Measurements from ENCODE around the gene HCN2. TPM values are rescaled to one million over a fixed set of nuclear protein-coding genes. Genes with fewer than 3 reads are reported as not detected.
A peak's percentile ranks its signal among the peaks of the same experiment; 100 is the strongest.

Gene HCN2
- total RNA-seq, 1 donor from 2014 or later, result 0.52 TPM

DNA sequence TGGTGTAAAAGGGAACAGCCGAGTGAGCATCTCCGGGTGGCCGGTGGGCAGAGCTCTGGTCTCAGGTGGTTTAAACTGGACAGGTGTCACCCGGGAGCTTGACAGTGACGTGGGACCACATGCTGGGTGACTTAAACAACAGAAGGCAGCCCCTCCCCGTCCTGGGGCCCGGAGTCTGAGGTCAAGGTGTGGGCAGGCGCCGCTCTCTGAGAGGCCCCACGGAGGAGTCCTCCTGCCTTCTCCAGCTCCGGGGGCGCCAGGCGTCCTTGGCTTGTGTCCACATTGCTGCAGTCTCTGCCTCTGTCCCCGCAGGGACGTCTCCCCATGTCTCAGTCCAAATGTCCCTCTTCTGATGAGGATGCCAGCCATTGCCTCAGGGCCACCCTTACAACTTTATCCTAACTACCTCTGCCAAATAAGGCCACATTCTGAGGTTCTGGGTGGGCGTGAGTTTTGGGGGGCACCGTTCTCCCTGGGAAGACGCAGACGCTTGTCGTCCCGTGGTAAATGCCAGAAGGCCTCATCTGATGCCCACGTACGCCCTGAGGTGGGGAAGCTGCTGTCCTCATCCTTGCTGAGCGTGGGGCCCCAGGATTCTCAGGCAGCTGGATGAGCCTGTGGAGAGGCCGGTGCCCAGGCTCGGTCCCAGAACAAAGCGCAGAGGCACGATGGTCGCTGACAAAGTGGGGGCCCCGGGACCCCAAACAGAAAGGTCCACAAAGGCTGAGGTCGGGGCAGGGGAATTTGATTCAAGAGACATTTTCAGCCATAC is 32.9 kb upstream of the HCN2 start:
- Histone ChIP-seq H3K27me3 (no peaks in the 10 kb centered on the region), H3K27ac (peak overlapping the region; percentile 60), H3K36me3 (no peaks in the 10 kb centered on the region), H3K9me3 (no peaks in the 10 kb centered on the region), H3K4me1 (peaks cover 10% of the 10 kb centered on the region), H3K4me3 (no peak overlapping the region)
- TF ChIP-seq, protein P1, sequence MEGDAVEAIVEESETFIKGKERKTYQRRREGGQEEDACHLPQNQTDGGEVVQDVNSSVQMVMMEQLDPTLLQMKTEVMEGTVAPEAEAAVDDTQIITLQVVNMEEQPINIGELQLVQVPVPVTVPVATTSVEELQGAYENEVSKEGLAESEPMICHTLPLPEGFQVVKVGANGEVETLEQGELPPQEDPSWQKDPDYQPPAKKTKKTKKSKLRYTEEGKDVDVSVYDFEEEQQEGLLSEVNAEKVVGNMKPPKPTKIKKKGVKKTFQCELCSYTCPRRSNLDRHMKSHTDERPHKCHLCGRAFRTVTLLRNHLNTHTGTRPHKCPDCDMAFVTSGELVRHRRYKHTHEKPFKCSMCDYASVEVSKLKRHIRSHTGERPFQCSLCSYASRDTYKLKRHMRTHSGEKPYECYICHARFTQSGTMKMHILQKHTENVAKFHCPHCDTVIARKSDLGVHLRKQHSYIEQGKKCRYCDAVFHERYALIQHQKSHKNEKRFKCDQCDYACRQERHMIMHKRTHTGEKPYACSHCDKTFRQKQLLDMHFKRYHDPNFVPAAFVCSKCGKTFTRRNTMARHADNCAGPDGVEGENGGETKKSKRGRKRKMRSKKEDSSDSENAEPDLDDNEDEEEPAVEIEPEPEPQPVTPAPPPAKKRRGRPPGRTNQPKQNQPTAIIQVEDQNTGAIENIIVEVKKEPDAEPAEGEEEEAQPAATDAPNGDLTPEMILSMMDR (IDR thresholded peaks at IDR 0.05), result no peak
- no peak for DNase-seq
- intact Hi-C loops (cut with DNase I), result no loop called here
- no peak for ATAC-seq

GRCh38 chr19:558770-559439 is 30.8 kb upstream of the HCN2 start:
- Histone ChIP-seq H3K36me3 (no peaks in the 10 kb centered on the region), H3K27ac (no peak overlapping the region), H3K4me1 (peaks cover 10% of the 10 kb centered on the region), H3K9me3 (no peaks in the 10 kb centered on the region), H3K4me3 (no peak overlapping the region), H3K27me3 (no peaks in the 10 kb centered on the region)
- TF ChIP-seq, protein P1 (IDR thresholded peaks at IDR 0.05), result no peak
- DNase-seq (peak; percentile 67), ATAC-seq (peak; percentile 2)
- intact Hi-C loops (cut with DNase I), result no loop called here

GRCh38 chr19:560121-560520 is 29.6 kb upstream of the HCN2 start:
- no peaks in the 10 kb centered on the region for H3K27me3 ChIP-seq
- no peak overlapping the region for H3K4me3 ChIP-seq
- H3K9me3 ChIP-seq, result no peaks in the 10 kb centered on the region
- intact Hi-C loops (cut with DNase I), result no loop called here
- DNase-seq (no peak), ATAC-seq (no peak)
- peaks cover 10% of the 10 kb centered on the region for H3K4me1 ChIP-seq
- no peaks in the 10 kb centered on the region for H3K36me3 ChIP-seq
- H3K27ac ChIP-seq, result no peak overlapping the region
- TF ChIP-seq, protein P1 (IDR thresholded peaks at IDR 0.05), result no peak

GRCh38 chr19:566403-566802 is 23.3 kb upstream of the HCN2 start:
- H3K27ac ChIP-seq, result no peak overlapping the region
- ATAC-seq, result peak; percentile 75
- H3K9me3 ChIP-seq, result no peaks in the 10 kb centered on the region
- DNase-seq, result peak; percentile 64
- H3K4me1 ChIP-seq, result peaks cover 6% of the 10 kb centered on the region
- H3K4me3 ChIP-seq, result no peak overlapping the region
- no peaks in the 10 kb centered on the region for H3K36me3 ChIP-seq
- intact Hi-C loops (cut with DNase I), result no loop called here
- TF ChIP-seq, protein P1 (IDR thresholded peaks at IDR 0.05), result no peak
- no peaks in the 10 kb centered on the region for H3K27me3 ChIP-seq

DNA sequence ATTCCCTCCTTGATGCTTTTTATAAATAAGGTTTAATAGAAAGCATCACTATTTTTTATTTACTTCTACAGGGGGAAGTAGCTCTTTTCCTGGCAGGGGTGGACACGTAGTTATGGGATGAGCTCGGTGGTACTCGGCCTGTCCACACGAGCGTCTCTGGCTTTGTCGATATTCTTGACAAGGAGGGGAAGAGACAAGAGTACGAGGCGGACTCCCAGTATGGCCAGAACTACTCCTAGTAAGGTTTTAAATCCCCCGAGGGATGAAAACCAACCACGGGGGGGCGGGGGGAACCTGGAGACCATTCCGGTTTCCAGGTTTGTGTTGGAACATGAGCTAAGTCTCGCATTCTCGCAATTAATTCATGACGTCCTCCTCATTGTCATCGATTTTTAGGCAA is 22.8 kb upstream of the HCN2 start:
- Histone ChIP-seq H3K36me3 (no peaks in the 10 kb centered on the region), H3K4me3 (no peak overlapping the region), H3K4me1 (peaks cover 9% of the 10 kb centered on the region), H3K27me3 (no peaks in the 10 kb centered on the region), H3K9me3 (no peaks in the 10 kb centered on the region), H3K27ac (no peak overlapping the region)
- ATAC-seq, result no peak
- DNase-seq, result no peak
- TF ChIP-seq, protein P1 (IDR thresholded peaks at IDR 0.05), result no peak
- intact Hi-C loops (cut with DNase I), result no loop called here

Measured in upper lobe of right lung (tissue), 1 donor.